ENCODE data around the gene MAP3K7CL. TPM values are rescaled to one million over a fixed set of nuclear protein-coding genes. Genes with fewer than 3 reads are reported as not detected.

MAP3K7CL gene
- total RNA-seq, 1 donor from 2014 or later, result 37.6 TPM

DNA sequence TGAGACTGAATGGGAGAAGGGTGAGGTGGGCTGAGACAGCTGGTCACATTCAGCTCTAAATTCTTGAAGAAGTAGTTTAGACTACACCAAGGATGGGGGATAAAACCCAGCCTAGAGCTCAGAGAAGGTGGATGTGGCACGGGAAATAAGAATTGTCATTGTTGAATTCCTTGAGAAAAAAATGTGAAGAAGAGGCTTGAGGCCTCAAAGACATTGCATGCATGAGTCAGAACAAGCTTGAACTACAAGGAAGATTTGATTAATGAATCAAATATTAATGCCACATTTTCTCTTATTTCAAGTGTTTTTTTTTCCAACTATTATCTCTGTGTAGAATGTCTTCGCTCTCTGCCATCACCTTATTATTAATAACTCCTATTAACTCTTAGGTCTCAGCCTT lies 58.9 kb downstream of the MAP3K7CL start:
- H3K27ac ChIP-seq (ENCODE audit: low read depth, low read length), result no peak overlapping the region
- no peaks in the 10 kb centered on the region for H3K27me3 ChIP-seq (ENCODE audit: control insufficient read depth in 3 of 3, insufficient read depth in 3 of 3, low read length in 3 of 3)
- H3K4me1 ChIP-seq (ENCODE audit: control insufficient read depth in 3 of 3, insufficient read depth in 3 of 3, low read length in 3 of 3), result peaks cover 0 to 10% (median 0%) of the 10 kb centered on the region in 3 donors

DNA sequence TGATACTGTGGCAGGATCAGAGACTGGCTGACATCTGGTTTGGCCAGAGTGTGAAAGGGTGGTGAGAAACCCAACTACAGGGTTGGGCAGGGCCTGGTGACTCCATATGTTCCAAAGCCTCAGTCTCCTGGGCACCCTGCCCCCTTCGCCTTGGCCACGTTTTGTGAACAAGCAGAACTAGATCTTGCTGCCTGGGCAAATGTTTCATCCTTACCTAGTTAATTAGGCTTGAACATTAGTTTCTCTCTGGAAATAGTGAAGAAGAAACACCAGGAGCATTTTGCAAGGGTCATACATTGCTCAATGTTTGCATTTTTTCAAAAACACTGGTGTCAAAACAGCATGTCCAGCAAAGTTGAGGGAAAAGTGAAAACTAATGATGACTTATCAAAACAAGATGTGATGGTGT lies 60.5 kb downstream of the MAP3K7CL start:
- H3K4me3 ChIP-seq (ENCODE audit: low read length in 3 of 3), result no peak overlapping the region
- H3K27ac ChIP-seq (ENCODE audit: low read depth, low read length), result no peak overlapping the region
- H3K36me3 ChIP-seq (ENCODE audit: control insufficient read depth in 3 of 3, insufficient read depth in 3 of 3, low read length in 3 of 3), result no peaks in the 10 kb centered on the region
- no peaks in the 10 kb centered on the region for H3K27me3 ChIP-seq (ENCODE audit: control insufficient read depth in 3 of 3, insufficient read depth in 3 of 3, low read length in 3 of 3)
- peaks cover 0 to 10% (median under 1%) of the 10 kb centered on the region in 3 donors for H3K4me1 ChIP-seq (ENCODE audit: control insufficient read depth in 3 of 3, insufficient read depth in 3 of 3, low read length in 3 of 3)
- no peak overlapping the region for H3K9ac ChIP-seq (ENCODE audit: low read depth in 1 of 3, low read length in 3 of 3)
- H3K9me3 ChIP-seq (ENCODE audit: control insufficient read depth in 3 of 3, low read length in 3 of 3), result no peaks in the 10 kb centered on the region

More for the DNA sequence above, 58.9 kb downstream of the MAP3K7CL start:
- Histone ChIP-seq H3K9me3 (ENCODE audit: control insufficient read depth in 3 of 3, low read length in 3 of 3) (no peaks in the 10 kb centered on the region), H3K4me3 (ENCODE audit: low read length in 3 of 3) (no peak overlapping the region), H3K9ac (ENCODE audit: low read depth in 1 of 3, low read length in 3 of 3) (no peak overlapping the region), H3K36me3 (ENCODE audit: control insufficient read depth in 3 of 3, insufficient read depth in 3 of 3, low read length in 3 of 3) (no peaks in the 10 kb centered on the region)

DNA sequence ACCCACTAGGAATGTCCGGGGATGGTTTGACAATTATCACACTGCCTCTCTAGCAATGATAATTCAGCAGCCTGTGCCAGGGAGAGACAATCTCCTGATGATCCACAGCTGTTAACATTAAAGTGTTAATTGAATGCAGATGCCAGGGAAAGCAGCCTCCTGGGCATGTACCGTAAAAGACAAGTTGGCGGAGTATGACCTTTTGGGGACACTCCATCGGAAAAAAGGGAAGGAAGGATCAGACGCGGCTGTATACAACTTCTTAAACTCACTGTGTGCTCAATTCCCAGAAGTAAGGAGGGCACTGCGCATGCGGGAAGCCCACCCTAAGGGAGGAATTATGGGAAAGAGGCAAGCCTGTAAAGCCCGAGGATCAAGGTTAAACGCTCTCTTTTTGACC lies 62.6 kb downstream of the MAP3K7CL start:
- Histone ChIP-seq H3K9me3 (ENCODE audit: control insufficient read depth in 3 of 3, low read length in 3 of 3) (no peaks in the 10 kb centered on the region), H3K27ac (ENCODE audit: low read depth, low read length) (no peak overlapping the region), H3K4me1 (ENCODE audit: control insufficient read depth in 3 of 3, insufficient read depth in 3 of 3, low read length in 3 of 3) (peaks cover 0 to 14% (median 4%) of the 10 kb centered on the region in 3 donors), H3K27me3 (ENCODE audit: control insufficient read depth in 3 of 3, insufficient read depth in 3 of 3, low read length in 3 of 3) (no peaks in the 10 kb centered on the region), H3K36me3 (ENCODE audit: control insufficient read depth in 3 of 3, insufficient read depth in 3 of 3, low read length in 3 of 3) (no peaks in the 10 kb centered on the region), H3K9ac (ENCODE audit: low read depth in 1 of 3, low read length in 3 of 3) (no peak overlapping the region), H3K4me3 (ENCODE audit: low read length in 3 of 3) (peak overlapping the region in 2 of 3 donors; percentile 17 to 44)

DNA sequence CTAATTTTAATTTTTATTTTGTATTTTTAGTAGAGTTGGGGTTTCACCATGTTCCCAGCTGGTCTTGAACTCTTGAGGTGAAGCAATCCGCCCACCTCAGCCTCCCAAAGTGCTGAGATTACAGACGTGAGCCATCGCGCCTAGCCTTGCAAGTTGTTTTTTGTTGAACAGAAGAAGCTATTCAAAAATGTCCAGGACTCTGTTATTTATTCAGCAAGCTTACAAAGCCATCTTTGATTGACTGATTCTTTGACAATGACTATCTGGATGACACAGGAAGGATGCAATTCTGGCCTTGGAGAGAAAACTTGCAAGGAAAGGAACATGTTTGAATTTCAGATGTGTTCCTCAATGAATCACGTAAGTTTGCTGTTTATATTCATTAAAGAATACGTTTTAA lies 63.5 kb downstream of the MAP3K7CL start:
- Histone ChIP-seq H3K9ac (ENCODE audit: low read depth in 1 of 3, low read length in 3 of 3) (no peak overlapping the region), H3K27me3 (ENCODE audit: control insufficient read depth in 3 of 3, insufficient read depth in 3 of 3, low read length in 3 of 3) (no peaks in the 10 kb centered on the region), H3K36me3 (ENCODE audit: control insufficient read depth in 3 of 3, insufficient read depth in 3 of 3, low read length in 3 of 3) (no peaks in the 10 kb centered on the region), H3K4me1 (ENCODE audit: control insufficient read depth in 3 of 3, insufficient read depth in 3 of 3, low read length in 3 of 3) (peaks cover 0 to 10% (median 4%) of the 10 kb centered on the region in 3 donors), H3K4me3 (ENCODE audit: low read length in 3 of 3) (no peak overlapping the region), H3K27ac (ENCODE audit: low read depth, low read length) (no peak overlapping the region), H3K9me3 (ENCODE audit: control insufficient read depth in 3 of 3, low read length in 3 of 3) (no peaks in the 10 kb centered on the region)

DNA sequence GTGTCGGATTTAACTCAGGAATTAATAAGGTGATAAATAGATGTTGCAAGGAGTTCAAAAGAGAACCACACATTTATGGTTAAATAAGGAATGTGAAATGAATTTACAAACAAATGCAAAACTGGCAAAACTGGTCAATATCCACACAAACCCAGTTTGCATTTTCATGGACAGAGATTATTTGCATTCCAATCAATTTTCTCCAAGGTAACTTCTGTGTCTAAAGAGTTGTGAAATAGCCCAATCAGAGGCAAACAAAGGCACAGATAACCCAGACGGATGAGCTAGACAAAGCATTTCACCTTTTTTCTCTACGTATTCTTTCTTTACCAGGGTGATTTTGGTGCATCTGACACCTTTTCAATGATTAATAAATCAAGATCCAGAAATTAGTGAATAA lies 63.9 kb downstream of the MAP3K7CL start:
- Histone ChIP-seq H3K4me1 (ENCODE audit: control insufficient read depth in 3 of 3, insufficient read depth in 3 of 3, low read length in 3 of 3) (peaks cover 0 to 10% (median 4%) of the 10 kb centered on the region in 3 donors), H3K27ac (ENCODE audit: low read depth, low read length) (no peak overlapping the region), H3K9me3 (ENCODE audit: control insufficient read depth in 3 of 3, low read length in 3 of 3) (no peaks in the 10 kb centered on the region), H3K27me3 (ENCODE audit: control insufficient read depth in 3 of 3, insufficient read depth in 3 of 3, low read length in 3 of 3) (no peaks in the 10 kb centered on the region), H3K9ac (ENCODE audit: low read depth in 1 of 3, low read length in 3 of 3) (no peak overlapping the region), H3K4me3 (ENCODE audit: low read length in 3 of 3) (no peak overlapping the region), H3K36me3 (ENCODE audit: control insufficient read depth in 3 of 3, insufficient read depth in 3 of 3, low read length in 3 of 3) (no peaks in the 10 kb centered on the region)

DNA sequence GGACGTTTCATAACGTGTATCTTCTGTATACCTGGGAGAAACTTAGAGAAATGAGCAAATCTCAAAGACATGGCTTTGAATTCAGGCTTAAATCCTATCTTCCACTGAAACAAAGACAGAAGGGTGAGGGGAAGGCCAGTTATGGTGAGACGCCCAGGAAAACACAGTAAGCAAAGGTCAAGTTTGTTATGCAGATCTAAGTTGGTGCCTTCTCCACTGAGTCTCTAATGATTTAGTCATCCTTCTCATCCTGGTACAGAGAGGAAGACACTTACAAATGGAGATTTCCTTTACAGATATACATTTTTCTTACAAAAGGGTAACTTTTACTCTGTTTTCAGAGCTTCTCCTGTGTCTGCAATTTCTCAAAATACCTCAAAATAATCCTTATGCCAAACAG lies 64.4 kb downstream of the MAP3K7CL start:
- Histone ChIP-seq H3K4me3 (ENCODE audit: low read length in 3 of 3) (no peak overlapping the region), H3K27me3 (ENCODE audit: control insufficient read depth in 3 of 3, insufficient read depth in 3 of 3, low read length in 3 of 3) (no peaks in the 10 kb centered on the region), H3K4me1 (ENCODE audit: control insufficient read depth in 3 of 3, insufficient read depth in 3 of 3, low read length in 3 of 3) (peaks cover 0 to 10% (median 4%) of the 10 kb centered on the region in 3 donors), H3K9me3 (ENCODE audit: control insufficient read depth in 3 of 3, low read length in 3 of 3) (no peaks in the 10 kb centered on the region), H3K27ac (ENCODE audit: low read depth, low read length) (no peak overlapping the region), H3K9ac (ENCODE audit: low read depth in 1 of 3, low read length in 3 of 3) (no peak overlapping the region), H3K36me3 (ENCODE audit: control insufficient read depth in 3 of 3, insufficient read depth in 3 of 3, low read length in 3 of 3) (no peaks in the 10 kb centered on the region)

DNA sequence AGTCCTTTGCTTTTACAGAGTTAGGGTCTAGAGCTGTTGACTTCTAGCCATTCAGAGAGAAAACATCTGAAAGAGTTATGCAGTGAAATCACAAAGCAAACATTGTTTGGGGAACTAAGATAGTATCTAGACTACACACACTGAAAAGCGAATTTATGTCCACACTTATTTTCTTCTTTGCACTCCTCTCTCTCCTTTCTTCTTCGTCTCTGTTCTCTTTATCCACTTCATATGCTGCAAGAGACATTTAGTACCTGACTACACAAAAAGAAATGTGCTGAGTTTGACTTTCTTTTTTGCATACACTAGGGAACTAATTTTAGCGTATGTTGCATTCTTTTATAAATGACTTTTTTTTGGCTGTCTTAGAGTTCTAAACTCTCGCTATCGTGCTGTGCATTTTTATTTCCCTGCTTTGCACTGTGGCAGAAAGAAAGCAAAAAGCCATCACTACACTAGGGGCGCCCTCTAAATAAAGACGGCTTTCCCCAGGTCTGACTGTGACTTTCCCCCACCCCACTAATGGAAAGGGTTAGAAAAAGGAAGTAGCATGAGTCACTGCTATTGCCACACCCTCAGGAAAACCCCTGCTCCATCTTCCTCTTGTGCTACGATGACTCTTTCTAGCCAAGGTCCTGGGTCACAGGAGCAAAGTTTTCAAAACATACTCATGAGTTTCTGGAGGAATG lies 65.7 kb downstream of the MAP3K7CL start:
- H3K27ac ChIP-seq (ENCODE audit: low read depth, low read length), result peak overlapping the region; percentile 66
- peak overlapping the region in 2 of 3 donors; percentile 6 to 40 for H3K4me3 ChIP-seq (ENCODE audit: low read length in 3 of 3)
- peaks cover 0 to 3% (median 0%) of the 10 kb centered on the region in 3 donors for H3K9me3 ChIP-seq (ENCODE audit: control insufficient read depth in 3 of 3, low read length in 3 of 3)
- H3K9ac ChIP-seq (ENCODE audit: low read depth in 1 of 3, low read length in 3 of 3), result no peak overlapping the region
- H3K4me1 ChIP-seq (ENCODE audit: control insufficient read depth in 3 of 3, insufficient read depth in 3 of 3, low read length in 3 of 3), result peaks cover 0 to 10% (median 4%) of the 10 kb centered on the region in 3 donors
- H3K27me3 ChIP-seq (ENCODE audit: control insufficient read depth in 3 of 3, insufficient read depth in 3 of 3, low read length in 3 of 3), result no peaks in the 10 kb centered on the region
- H3K36me3 ChIP-seq (ENCODE audit: control insufficient read depth in 3 of 3, insufficient read depth in 3 of 3, low read length in 3 of 3), result no peaks in the 10 kb centered on the region

DNA sequence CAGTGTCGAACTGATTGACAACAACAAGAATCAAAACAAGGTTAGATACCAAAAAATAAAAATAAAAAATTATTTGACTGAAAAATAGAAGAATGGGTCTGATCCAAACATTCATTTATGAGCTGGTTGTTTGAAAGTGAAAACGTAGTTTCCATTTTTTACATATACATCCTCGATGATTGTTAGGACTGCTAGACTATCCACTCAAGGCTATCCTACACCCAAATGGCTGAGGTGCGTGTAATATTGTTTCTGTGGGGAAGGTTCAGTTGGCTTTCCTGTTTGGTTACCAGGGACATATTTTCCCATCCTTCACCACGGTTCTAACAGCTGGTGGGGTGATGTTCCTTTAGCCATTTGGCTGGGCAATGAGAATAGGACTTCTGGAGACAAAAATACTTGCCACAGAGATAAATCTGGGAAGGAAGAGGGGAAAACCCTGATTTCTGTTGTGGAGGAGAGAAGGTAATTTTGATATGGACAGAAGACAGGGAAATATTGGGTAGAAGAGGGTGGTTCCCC lies 66.3 kb downstream of the MAP3K7CL start:
- no peak overlapping the region for H3K9ac ChIP-seq (ENCODE audit: low read depth in 1 of 3, low read length in 3 of 3)
- H3K36me3 ChIP-seq (ENCODE audit: control insufficient read depth in 3 of 3, insufficient read depth in 3 of 3, low read length in 3 of 3), result no peaks in the 10 kb centered on the region

DNA sequence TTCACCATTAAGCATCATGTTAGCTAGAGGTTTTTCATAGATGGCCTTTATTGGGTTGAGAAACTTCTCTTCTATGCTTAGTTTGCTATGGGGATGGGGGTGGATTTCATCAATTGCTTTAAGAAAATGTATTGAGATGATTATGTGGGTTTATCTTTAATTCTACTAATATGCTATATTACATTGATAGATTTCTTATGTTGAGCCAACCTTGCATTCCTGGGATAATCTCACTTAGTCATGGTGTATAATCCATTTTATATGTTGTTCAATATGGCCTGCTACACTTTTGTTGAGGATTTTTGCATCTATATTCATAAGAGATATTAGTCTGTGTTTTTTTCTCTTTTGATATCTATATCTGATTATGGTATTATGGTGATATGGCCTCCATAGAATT lies 70.7 kb downstream of the MAP3K7CL start:
- Histone ChIP-seq H3K9ac (ENCODE audit: low read depth in 1 of 3, low read length in 3 of 3) (no peak overlapping the region), H3K9me3 (ENCODE audit: control insufficient read depth in 3 of 3, low read length in 3 of 3) (peaks cover 0 to 3% (median 0%) of the 10 kb centered on the region in 3 donors), H3K4me1 (ENCODE audit: control insufficient read depth in 3 of 3, insufficient read depth in 3 of 3, low read length in 3 of 3) (peaks cover 0 to 6% (median under 1%) of the 10 kb centered on the region in 3 donors)

More for the DNA sequence above, 66.3 kb downstream of the MAP3K7CL start:
- peaks cover 0 to 10% (median 4%) of the 10 kb centered on the region in 3 donors for H3K4me1 ChIP-seq (ENCODE audit: control insufficient read depth in 3 of 3, insufficient read depth in 3 of 3, low read length in 3 of 3)
- H3K4me3 ChIP-seq (ENCODE audit: low read length in 3 of 3), result peak overlapping the region in 2 of 3 donors; percentile 14 to 40
- peak overlapping the region; percentile 66 for H3K27ac ChIP-seq (ENCODE audit: low read depth, low read length)
- peaks cover 0 to 3% (median 0%) of the 10 kb centered on the region in 3 donors for H3K9me3 ChIP-seq (ENCODE audit: control insufficient read depth in 3 of 3, low read length in 3 of 3)
- H3K27me3 ChIP-seq (ENCODE audit: control insufficient read depth in 3 of 3, insufficient read depth in 3 of 3, low read length in 3 of 3), result no peaks in the 10 kb centered on the region

DNA sequence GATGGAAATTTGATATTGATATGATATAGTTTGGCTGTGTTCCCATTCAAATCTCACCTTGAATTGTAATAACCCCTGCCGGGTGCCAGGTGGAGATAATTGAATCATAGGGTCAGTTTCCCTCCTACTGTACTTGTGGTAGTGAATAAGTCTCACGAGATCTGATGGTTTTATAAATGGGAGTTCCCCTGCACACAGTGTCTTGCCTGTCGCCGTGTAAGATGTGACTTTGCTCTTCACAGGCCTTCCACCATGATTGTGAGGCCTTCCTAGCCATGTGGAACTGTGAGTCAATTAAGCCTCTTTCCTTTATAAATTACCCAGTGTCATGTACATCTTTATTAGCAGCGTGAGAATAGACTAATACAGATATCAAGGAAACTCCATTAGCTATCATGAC lies 74.6 kb downstream of the MAP3K7CL start:
- no peaks in the 10 kb centered on the region for H3K27me3 ChIP-seq (ENCODE audit: control insufficient read depth in 3 of 3, insufficient read depth in 3 of 3, low read length in 3 of 3)
- no peaks in the 10 kb centered on the region for H3K36me3 ChIP-seq (ENCODE audit: control insufficient read depth in 3 of 3, insufficient read depth in 3 of 3, low read length in 3 of 3)
- H3K27ac ChIP-seq (ENCODE audit: low read depth, low read length), result no peak overlapping the region
- peaks cover 0 to 3% (median 0%) of the 10 kb centered on the region in 3 donors for H3K9me3 ChIP-seq (ENCODE audit: control insufficient read depth in 3 of 3, low read length in 3 of 3)
- no peaks in the 10 kb centered on the region for H3K4me1 ChIP-seq (ENCODE audit: control insufficient read depth in 3 of 3, insufficient read depth in 3 of 3, low read length in 3 of 3)
- no peak overlapping the region for H3K4me3 ChIP-seq (ENCODE audit: low read length in 3 of 3)
- no peak overlapping the region for H3K9ac ChIP-seq (ENCODE audit: low read depth in 1 of 3, low read length in 3 of 3)

More for the DNA sequence above, 70.7 kb downstream of the MAP3K7CL start:
- Histone ChIP-seq H3K4me3 (ENCODE audit: low read length in 3 of 3) (no peak overlapping the region), H3K36me3 (ENCODE audit: control insufficient read depth in 3 of 3, insufficient read depth in 3 of 3, low read length in 3 of 3) (no peaks in the 10 kb centered on the region), H3K27ac (ENCODE audit: low read depth, low read length) (no peak overlapping the region), H3K27me3 (ENCODE audit: control insufficient read depth in 3 of 3, insufficient read depth in 3 of 3, low read length in 3 of 3) (no peaks in the 10 kb centered on the region)
